H1 (cell line): ENCODE data around the gene SERPINB8. TPM values are rescaled to one million over a fixed set of nuclear protein-coding genes. Genes with fewer than 3 reads are reported as not detected.

Experiments
- CTCF ChIA-PET: fragments of 300-600 bp; sonication (Branson Sonifier 250); formaldehyde crosslinking; loops from one replicate; lab custom pipeline; 2021; ENCODE audit not compliant: partially characterized antibody; lab: Charles Lee
- POLR2A ChIA-PET: fragments of 300-600 bp; sonication (Branson Sonifier 250); formaldehyde crosslinking; loops from one replicate; lab custom pipeline; 2021; ENCODE audit warnings: inconsistent platforms; ENCODE audit not compliant: partially characterized antibody; lab: Charles Lee
- DNase-seq, 2 experiments: peaks; one replicate each; pipeline versions ENCODE4 v3.0.0 to v3.0.0-alpha.2; 2010 to 2022; ENCODE audit warnings: low spot score in 2 of 2, low read depth in 1 of 2, mixed read lengths in 1 of 2
- FAIRE-seq: peaks from 2 replicates; lab custom pipeline; 2011; peaks lifted over from hg19 to GRCh38; lab: Jason Lieb, UNC
- H2AFZ ChIP-seq: 2 replicates; pipeline ENCODE4 v1.8.1; 2012; ENCODE audit warnings: low read length, inconsistent platforms
- H2AK5ac ChIP-seq: 2 replicates; pipeline ENCODE4 v1.6.1; 2013; ENCODE audit warnings: low read depth, low read length
- H2BK120ac ChIP-seq: replicated peaks from 2 replicates; pipeline ENCODE3; 2013; ENCODE audit warnings: low read depth, low read length, inconsistent platforms
- H2BK12ac ChIP-seq: 2 replicates; pipeline ENCODE4 v1.6.1; 2013; ENCODE audit warnings: low read depth, low read length
- H2BK15ac ChIP-seq: 2 replicates; pipeline ENCODE4 v1.6.1; 2013; ENCODE audit warnings: low read length
- H2BK20ac ChIP-seq: 2 replicates; pipeline ENCODE4 v1.6.1; 2013; ENCODE audit warnings: low read length
- H2BK5ac ChIP-seq: 2 replicates; pipeline ENCODE4 v1.6.1; 2013; ENCODE audit warnings: low read depth, low read length
- H3K14ac ChIP-seq: 2 replicates; pipeline ENCODE4 v1.6.1; 2013; ENCODE audit warnings: inconsistent platforms; ENCODE audit not compliant: insufficient read length
- H3K18ac ChIP-seq: 2 replicates; pipeline ENCODE4 v1.6.1; 2013; ENCODE audit warnings: low read length; ENCODE audit errors: extremely low read depth
- H3K23ac ChIP-seq: 2 replicates; pipeline ENCODE4 v1.6.1; 2013; ENCODE audit warnings: inconsistent platforms; ENCODE audit not compliant: insufficient read length
- H3K23me2 ChIP-seq: 2 replicates; pipeline ENCODE4 v1.6.1; 2013; ENCODE audit warnings: low read depth, low read length
- H3K27ac ChIP-seq: 2 replicates; pipeline ENCODE4 v1.6.1; 2011; ENCODE audit warnings: low read depth, low read length, inconsistent platforms
- H3K27me3 ChIP-seq, 4 experiments: replicated peaks in 1 of 4; 1 replicate in 1 of 4; 2 replicates in 3 of 4; pipeline versions ENCODE4 v1.6.1 to v1.8.1; 2011 to 2013; ENCODE audit warnings: low read length in 3 of 4, mild to moderate bottlenecking in 3 of 4, inconsistent platforms in 2 of 4, mixed read lengths in 2 of 4, moderate library complexity in 1 of 4; ENCODE audit not compliant: control insufficient read depth in 3 of 4, insufficient read depth in 3 of 4; ENCODE audit errors: extremely low read depth in 1 of 4
- H3K36me3 ChIP-seq, 4 experiments: 2 replicates each; pipeline versions ENCODE4 v1.6.1 to v1.8.1; 2011 to 2013; ENCODE audit warnings: mild to moderate bottlenecking in 4 of 4, low read length in 3 of 4, moderate library complexity in 2 of 4, control low read depth in 1 of 4, inconsistent platforms in 1 of 4; ENCODE audit not compliant: insufficient read depth in 4 of 4, control insufficient read depth in 2 of 4
- H3K4ac ChIP-seq: replicated peaks from 2 replicates; pipeline ENCODE3; 2013; ENCODE audit warnings: low read length, low read depth, mixed read lengths, inconsistent platforms; ENCODE audit not compliant: insufficient read length
- H3K4me1 ChIP-seq, 4 experiments: replicated peaks in 1 of 4; 1 replicate in 1 of 4; 2 replicates in 3 of 4; pipeline versions ENCODE4 v1.6.1 to v1.8.1; 2011 to 2013; ENCODE audit warnings: low read length in 3 of 4, inconsistent platforms in 2 of 4, mixed read lengths in 1 of 4; ENCODE audit not compliant: insufficient read depth in 4 of 4, control insufficient read depth in 3 of 4
- H3K4me2 ChIP-seq, 2 experiments: 2 replicates each; pipeline versions ENCODE4 v1.6.1 to v1.8.1; 2011 to 2013; ENCODE audit warnings: low read depth in 2 of 2, low read length in 2 of 2, control low read depth in 1 of 2, inconsistent platforms in 1 of 2, mild to moderate bottlenecking in 1 of 2; ENCODE audit not compliant: insufficient read depth in 1 of 2
- H3K4me3 ChIP-seq, 4 experiments: fragments of 200-600, 300-600 bp in 1 of 4; sonication (generic), shearing (Covaris generic), sonication (Bioruptor Twin) in 1 of 4; 2 replicates each; pipeline versions ENCODE4 v1.5.1 to v1.8.1; 2011 to 2016; ENCODE audit warnings: low read length in 4 of 4, low read depth in 3 of 4, control low read depth in 2 of 4, inconsistent platforms in 2 of 4, mild to moderate bottlenecking in 2 of 4, mixed read lengths in 1 of 4, moderate library complexity in 1 of 4; ENCODE audit not compliant: insufficient read depth in 2 of 4; ENCODE audit errors: extremely low read depth in 1 of 4
- H3K56ac ChIP-seq: replicated peaks from 2 replicates; pipeline ENCODE3; 2013; ENCODE audit warnings: low read depth, mild to moderate bottlenecking, mixed read lengths, low read length, inconsistent platforms; ENCODE audit not compliant: insufficient read length
- H3K79me1 ChIP-seq: 2 replicates; pipeline ENCODE4 v1.6.1; 2013; ENCODE audit warnings: low read depth, low read length, control low read depth
- H3K79me2 ChIP-seq, 2 experiments: 2 replicates each; pipeline versions ENCODE4 v1.6.1 to v1.8.1; 2012 to 2013; ENCODE audit warnings: low read length in 2 of 2, mild to moderate bottlenecking in 2 of 2, inconsistent platforms in 1 of 2; ENCODE audit not compliant: insufficient read depth in 2 of 2, control insufficient read depth in 1 of 2
- H3K9ac ChIP-seq, 4 experiments: replicated peaks in 1 of 4; 1 replicate in 1 of 4; 2 replicates in 3 of 4; pipeline versions ENCODE4 v1.6.1 to v1.8.1; 2011 to 2013; ENCODE audit warnings: low read depth in 3 of 4, low read length in 3 of 4, control low read depth in 2 of 4, mild to moderate bottlenecking in 2 of 4, moderate library complexity in 2 of 4, inconsistent platforms in 1 of 4; ENCODE audit errors: extremely low read depth in 1 of 4
- H3K9me3 ChIP-seq, 2 experiments: 2 replicates each; pipeline versions ENCODE4 v1.6.1 to v1.8.1; 2012 to 2013; ENCODE audit warnings: mild to moderate bottlenecking in 2 of 2, moderate library complexity in 2 of 2, control low read depth in 1 of 2, inconsistent platforms in 1 of 2, low read depth in 1 of 2, low read length in 1 of 2, mixed read lengths in 1 of 2; ENCODE audit not compliant: insufficient read depth in 2 of 2
- H4K20me1 ChIP-seq, 2 experiments: replicated peaks in 1 of 2; 2 replicates each; pipeline versions ENCODE3 to v1.8.1; 2011 to 2013; ENCODE audit warnings: inconsistent platforms in 2 of 2, low read length in 2 of 2, mild to moderate bottlenecking in 1 of 2; ENCODE audit not compliant: insufficient read depth in 2 of 2, control insufficient read depth in 1 of 2
- H4K5ac ChIP-seq: 2 replicates; pipeline ENCODE4 v1.6.1; 2013; ENCODE audit warnings: low read length, low read depth, mixed read lengths, inconsistent platforms; ENCODE audit not compliant: insufficient read length
- H4K8ac ChIP-seq: 2 replicates; pipeline ENCODE4 v1.8.0; 2013; ENCODE audit warnings: mild to moderate bottlenecking, moderate library complexity, low read length, inconsistent platforms; ENCODE audit not compliant: insufficient read depth; ENCODE audit errors: extremely low read depth
- H4K91ac ChIP-seq: replicated peaks from 2 replicates; pipeline ENCODE3; 2013; ENCODE audit warnings: low read length, mixed read lengths, inconsistent platforms; ENCODE audit not compliant: insufficient read length
- BCL11A ChIP-seq, 2 experiments: IDR thresholded peaks; one replicate each; pipeline ENCODE4 v1.6.1; 2011; ENCODE audit warnings: low read depth in 2 of 2, low read length in 2 of 2, mild to moderate bottlenecking in 2 of 2
- CBX5 ChIP-seq: fragments of 300-800, 300-1000 bp; sonication (generic); IDR thresholded peaks from 2 replicates; pipeline ENCODE4 v1.7.1; 2016; ENCODE audit warnings: antibody characterized with exemption, low read length, low read depth
- CHD1 ChIP-seq: IDR thresholded peaks from 2 replicates; pipeline ENCODE4 v1.6.1; 2012; ENCODE audit warnings: low read depth, low read length, improper control_type of control experiment
- GABPA ChIP-seq: IDR thresholded peaks from 2 replicates; pipeline ENCODE4 v1.6.1; 2011; ENCODE audit warnings: mild to moderate bottlenecking, low read length, moderate library complexity, borderline replicate concordance; ENCODE audit not compliant: insufficient read depth
- HDAC6 ChIP-seq: IDR thresholded peaks from one replicate; pipeline ENCODE4 v1.7.1; 2012; ENCODE audit warnings: low read depth, mild to moderate bottlenecking, inconsistent platforms, low read length, moderate library complexity
- RNF2 ChIP-seq: fragments of 200-900, 300-1000 bp; sonication (generic); IDR thresholded peaks from 2 replicates; pipeline ENCODE4 v1.7.1; 2016; ENCODE audit warnings: borderline replicate concordance, low read depth, mild to moderate bottlenecking, antibody characterized with exemption, low read length; ENCODE audit not compliant: poor library complexity, severe bottlenecking; ENCODE audit errors: missing control alignments
- SIN3A ChIP-seq, 2 experiments: IDR thresholded peaks in 1 of 2; conservative IDR thresholded peaks in 1 of 2; 2 replicates each; pipeline ENCODE4 v1.6.1; 2011 to 2012; ENCODE audit warnings: low read length in 2 of 2, improper control_type of control experiment in 1 of 2, low read depth in 1 of 2, mild to moderate bottlenecking in 1 of 2
- SIRT6 ChIP-seq: IDR thresholded peaks from one replicate; pipeline ENCODE4 v1.7.1; 2012; ENCODE audit warnings: low read length, inconsistent platforms
- SP2 ChIP-seq: IDR thresholded peaks from 2 replicates; pipeline ENCODE4 v1.6.1; 2012; ENCODE audit warnings: mild to moderate bottlenecking, low read length, inconsistent platforms
- SUZ12 ChIP-seq: fragments of 200-600 bp; sonication (generic); IDR thresholded peaks from 2 replicates; pipeline ENCODE4 v1.6.1; 2012; ENCODE audit warnings: mild to moderate bottlenecking, inconsistent platforms, low read length, moderate library complexity, mixed read lengths
- USF2 ChIP-seq: IDR thresholded peaks from 2 replicates; pipeline ENCODE4 v1.6.1; 2011; ENCODE audit warnings: low read length, improper control_type of control experiment
- WGBS, 2 experiments: shearing (Covaris generic) in 1 of 2; methylation state at CpG; one replicate each; pipeline versions ENCODE4 v1.1.6 to v1.1.7; 2013 to 2015; ENCODE audit warnings: low lambda C conversion rate in 2 of 2, mixed read lengths in 2 of 2, inconsistent platforms in 1 of 2, low coverage in 1 of 2, missing lambda C conversion rate in 1 of 2; ENCODE audit not compliant: insufficient replicate concordance in 2 of 2, insufficient coverage in 1 of 2, insufficient read length in 1 of 2; ENCODE audit errors: extremely low coverage in 1 of 2, missing lambda C conversion rate in 1 of 2; 5-methylcytosine and 5-hydroxymethylcytosine counted together
- polyA plus RNA-seq, 7 experiments: library from polyadenylated mRNA; depleted of rRNA in 3 of 7; stranded (reverse) in 5 of 7; unstranded in 2 of 7; fragments of >200 nt in 5 of 7; fragments of 200-250 nt in 2 of 7; gene quantifications; 1 replicate in 5 of 7; 2 replicates in 1 of 7; 4 replicates in 1 of 7; pipeline versions ENCODE4 v1.2.1 to v1.2.3, GENCODE V29; 2011 to 2013; ENCODE audit warnings: missing spikeins in 2 of 7, mixed read lengths in 2 of 7
- total RNA-seq: library from RNA; stranded (reverse); fragmentation: NEBNext Ultra II Directional; extraction: Animal tissue kit (Norgen Biotek cat#: 25700); gene quantifications from 2 replicates; pipeline ENCODE4 v1.2.1, GENCODE V29; 2021
- TF ChIP-seq, protein P1 (sequence below): IDR thresholded peaks from 2 replicates; pipeline ENCODE4 v1.6.1; 2012; ENCODE audit warnings: inconsistent platforms

The SERPINB8 gene
- total and polyA plus RNA-seq, 2 of the 8 experiments (the other 6 are each of a cell fraction or from before 2014, with no cell fraction given): 0.42 to 1.2 TPM

- Histone ChIP-seq H2AK5ac (no peak overlapping the region), H3K14ac (no peak overlapping the region), H3K18ac (no peak overlapping the region), H3K79me1 (no peaks in the 10 kb centered on the region), H3K23me2 (no peaks in the 10 kb centered on the region), H3K36me3 (no peaks in the 10 kb centered on the region; a peak in 1 of 8 replicates), H3K4me2 (no peak overlapping the region), H4K5ac (no peak overlapping the region), H3K23ac (no peak overlapping the region), H2BK120ac (no peak overlapping the region), H2AFZ (no peak overlapping the region), H3K56ac (no peak overlapping the region), H3K79me2 (no peaks in the 10 kb centered on the region), H3K4ac (no peak overlapping the region), H3K27ac (no peak overlapping the region), H4K8ac (no peak overlapping the region), H4K20me1 (peaks cover 0 to 2% of the 10 kb centered on the region in 2 experiments), H3K27me3 (no peaks in the 10 kb centered on the region; a peak in 1 of 7 replicates), H3K4me1 (no peaks in the 10 kb centered on the region), H2BK20ac (no peak overlapping the region), H2BK5ac (no peak overlapping the region), H3K9me3 (no peaks in the 10 kb centered on the region), H3K9ac (no peak overlapping the region), H4K91ac (no peak overlapping the region), H3K4me3 (no peak overlapping the region), H2BK15ac (no peak overlapping the region), H2BK12ac (no peak overlapping the region)
- ChIA-PET CTCF (interaction anchor here (1.3 to 6.7 kb wide), 3 partner anchors 15 to 449 kb away, joined by 3 to 59 read pairs (median 34); no protein-coding TSS in a partner anchor), POLR2A (no interaction called here)
- FAIRE-seq (no peak), DNase-seq (no peak)
- WGBS, 2 experiments: no CpG with 5 or more reads among the region's 1 CpG
- TF ChIP-seq CBX5 (no peak), RNF2 (no peak), USF2 (no peak), HDAC6 (no peak), BCL11A (IDR thresholded peaks at IDR 0.05; ENCODE audit: low read depth in 2 of 2, low read length in 2 of 2) (no peak), SUZ12 (no peak), SIN3A (conservative IDR thresholded peaks at IDR 0.05 in 1 of 2, IDR thresholded peaks at IDR 0.05 in 1 of 2; ENCODE audit: low read depth in 1 of 2, low read length in 2 of 2) (no peak), CHD1 (no peak), SIRT6 (no peak), SP2 (no peak), GABPA (no peak)
- TF ChIP-seq, protein P1, sequence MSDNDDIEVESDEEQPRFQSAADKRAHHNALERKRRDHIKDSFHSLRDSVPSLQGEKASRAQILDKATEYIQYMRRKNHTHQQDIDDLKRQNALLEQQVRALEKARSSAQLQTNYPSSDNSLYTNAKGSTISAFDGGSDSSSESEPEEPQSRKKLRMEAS: no peak
Observed at GRCh38 chr18:63960891-63961290, 9.0 kb upstream of the SERPINB8 start.
